Esophagus squamous epithelium (tissue), 4 donors: Measurements from ENCODE around the gene DDI2.

ENCODE experiments used
- POLR2A ChIP-seq, 4 donors: fragments of 450-650 bp; IDR thresholded peaks; one replicate each; pipeline ENCODE4 v1.6.1; 2017; ENCODE audit warnings: antibody characterized with exemption in 4 of 4, mild to moderate bottlenecking in 4 of 4, moderate library complexity in 3 of 4
- TF ChIP-seq, protein P1 (sequence below), 6 experiments: fragments of 450-650 bp in 4 of 6; fragments of 200-600 bp in 2 of 6; sonication (generic) in 2 of 6; IDR thresholded peaks; one replicate each; pipeline ENCODE4 v1.5.1; 2016 to 2019; ENCODE audit warnings: antibody characterized with exemption in 6 of 6, mild to moderate bottlenecking in 4 of 6, moderate library complexity in 4 of 6

DNA sequence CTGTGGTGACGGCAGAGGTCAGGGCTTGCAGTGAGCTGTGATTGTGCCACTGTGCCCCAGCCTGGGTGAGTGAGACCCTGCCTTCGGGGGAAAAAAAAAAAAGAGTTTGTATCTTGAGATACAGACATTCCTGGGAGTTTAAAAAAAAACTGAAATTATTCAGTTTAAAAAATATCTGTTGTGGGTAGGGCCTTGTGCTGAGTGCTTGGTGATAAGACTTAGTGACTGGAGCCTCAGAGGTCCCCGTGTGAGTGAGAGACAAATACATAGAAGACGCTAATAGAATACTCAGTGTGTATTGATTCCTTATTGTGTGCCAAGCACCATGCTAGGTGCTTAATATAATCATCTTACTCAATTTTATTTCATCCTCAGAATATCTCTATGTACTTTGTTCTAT is 22.7 kb downstream of the DDI2 start:
- TF ChIP-seq, protein P1, sequence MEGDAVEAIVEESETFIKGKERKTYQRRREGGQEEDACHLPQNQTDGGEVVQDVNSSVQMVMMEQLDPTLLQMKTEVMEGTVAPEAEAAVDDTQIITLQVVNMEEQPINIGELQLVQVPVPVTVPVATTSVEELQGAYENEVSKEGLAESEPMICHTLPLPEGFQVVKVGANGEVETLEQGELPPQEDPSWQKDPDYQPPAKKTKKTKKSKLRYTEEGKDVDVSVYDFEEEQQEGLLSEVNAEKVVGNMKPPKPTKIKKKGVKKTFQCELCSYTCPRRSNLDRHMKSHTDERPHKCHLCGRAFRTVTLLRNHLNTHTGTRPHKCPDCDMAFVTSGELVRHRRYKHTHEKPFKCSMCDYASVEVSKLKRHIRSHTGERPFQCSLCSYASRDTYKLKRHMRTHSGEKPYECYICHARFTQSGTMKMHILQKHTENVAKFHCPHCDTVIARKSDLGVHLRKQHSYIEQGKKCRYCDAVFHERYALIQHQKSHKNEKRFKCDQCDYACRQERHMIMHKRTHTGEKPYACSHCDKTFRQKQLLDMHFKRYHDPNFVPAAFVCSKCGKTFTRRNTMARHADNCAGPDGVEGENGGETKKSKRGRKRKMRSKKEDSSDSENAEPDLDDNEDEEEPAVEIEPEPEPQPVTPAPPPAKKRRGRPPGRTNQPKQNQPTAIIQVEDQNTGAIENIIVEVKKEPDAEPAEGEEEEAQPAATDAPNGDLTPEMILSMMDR (IDR thresholded peaks at IDR 0.05), result no peak
- no peak for TF ChIP-seq POLR2A (IDR thresholded peaks at IDR 0.05)
